Measurements from ENCODE around the gene CSF1R. TPM values are rescaled to one million over a fixed set of nuclear protein-coding genes. Genes with fewer than 3 reads are reported as not detected.

Gene CSF1R
- total and polyA plus RNA-seq, 2 of the 8 experiments (the other 6 are each of a cell fraction or from before 2014, with no cell fraction given), result 0.12 TPM; not detected in 1

DNA sequence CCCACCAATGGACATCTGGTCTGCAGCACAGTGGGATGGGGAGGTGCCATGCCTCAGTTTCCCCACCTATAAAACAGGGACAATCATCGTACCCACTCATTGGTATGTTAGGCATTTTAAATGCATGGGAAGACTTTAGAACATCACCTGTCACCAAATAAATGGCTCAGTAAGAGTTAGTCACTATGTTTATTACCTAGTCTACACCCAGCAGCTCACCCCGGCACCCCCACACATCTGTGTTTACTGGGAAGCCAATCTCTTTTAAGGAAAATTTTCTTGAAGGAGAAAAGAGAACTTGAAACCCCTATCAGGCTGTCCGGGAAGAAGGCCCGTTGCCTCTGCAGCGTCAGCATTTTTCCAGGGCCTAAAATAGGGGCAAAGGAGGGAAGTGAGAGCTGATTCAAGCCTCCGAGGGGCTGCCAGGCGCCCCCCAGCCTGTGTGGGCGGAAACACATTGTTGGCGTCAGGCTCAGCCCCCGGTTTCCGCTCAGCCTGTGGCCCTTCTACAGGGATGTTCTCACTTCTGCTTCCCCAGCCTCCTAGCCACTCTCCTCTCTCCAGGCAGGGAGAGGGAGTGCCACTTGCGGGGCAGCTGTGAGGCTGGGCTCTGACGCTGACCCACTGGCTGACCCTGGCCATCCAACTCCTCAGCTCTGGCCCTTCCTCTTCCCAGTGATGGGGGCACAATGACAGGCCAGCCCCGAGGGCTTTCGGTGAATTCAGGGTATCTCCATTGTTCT lies 4.6 kb downstream of the CSF1R start:
- H2BK5ac ChIP-seq (ENCODE audit: low read depth, low read length), result no peak overlapping the region
- no peak overlapping the region for H2AK5ac ChIP-seq (ENCODE audit: low read depth, low read length)
- WGBS, 2 experiments (ENCODE audit: extremely low coverage in 1 of 2, insufficient coverage in 1 of 2, insufficient read length in 1 of 2, insufficient replicate concordance in 2 of 2, low coverage in 1 of 2, low lambda C conversion rate in 2 of 2, missing lambda C conversion rate in 1 of 2), result 54% methylated on average over 15 of the region's 15 CpGs; no CpG with 5 or more reads in 1 of the 2 experiments
- no peak overlapping the region for H2BK120ac ChIP-seq (replicated peaks; ENCODE audit: low read depth, low read length)
- no peak overlapping the region for H3K18ac ChIP-seq (ENCODE audit: extremely low read depth, low read length)
- TF ChIP-seq MAFK (IDR thresholded peaks at IDR 0.05; ENCODE audit: low read depth, low read length) (peak; percentile 25; the same call in 1 of the 2 replicates), POU5F1 (IDR thresholded peaks at IDR 0.05; ENCODE audit: low read depth, low read length) (no peak)
- ChIA-PET CTCF (ENCODE audit: partially characterized antibody) (interaction anchor here (0.6 to 2.5 kb wide), 9 partner anchors 9 to 305 kb away, joined by 3 to 12 read pairs (median 4); no protein-coding TSS in a partner anchor), POLR2A (ENCODE audit: partially characterized antibody) (no interaction called here)
- no peak overlapping the region for H4K5ac ChIP-seq (ENCODE audit: insufficient read length, low read depth, low read length)
- no peaks in the 10 kb centered on the region for H3K79me1 ChIP-seq (ENCODE audit: low read depth, low read length)
- H3K56ac ChIP-seq (replicated peaks; ENCODE audit: insufficient read length, low read depth, low read length), result no peak overlapping the region
- H3K14ac ChIP-seq (ENCODE audit: insufficient read length), result no peak overlapping the region
- H3K23me2 ChIP-seq (ENCODE audit: low read depth, low read length), result no peaks in the 10 kb centered on the region; the same call in 1 of the 2 replicates
- H3K4me2 ChIP-seq (ENCODE audit: insufficient read depth in 1 of 2, low read depth in 2 of 2, low read length in 2 of 2), result no peak overlapping the region
- H4K8ac ChIP-seq (ENCODE audit: extremely low read depth, insufficient read depth, low read length), result peak overlapping the region; percentile 37; the same call in 1 of the 2 replicates
- H3K9me3 ChIP-seq (ENCODE audit: insufficient read depth in 2 of 2, low read depth in 1 of 2, low read length in 1 of 2), result no peaks in the 10 kb centered on the region
- H3K36me3 ChIP-seq (ENCODE audit: control insufficient read depth in 2 of 4, insufficient read depth in 4 of 4, low read length in 3 of 4), result no peaks in the 10 kb centered on the region
- H3K4me3 ChIP-seq (ENCODE audit: extremely low read depth in 1 of 4, insufficient read depth in 2 of 4, low read depth in 3 of 4, low read length in 4 of 4), result no peak overlapping the region
- H3K23ac ChIP-seq (ENCODE audit: insufficient read length), result no peak overlapping the region
- H3K4ac ChIP-seq (replicated peaks; ENCODE audit: insufficient read length, low read depth, low read length), result no peak overlapping the region
- no peak overlapping the region for H2BK15ac ChIP-seq (ENCODE audit: low read length)
- no peak overlapping the region for H3K27ac ChIP-seq (ENCODE audit: low read depth, low read length)
- H3K27me3 ChIP-seq (replicated peaks in 1 of 4; ENCODE audit: control insufficient read depth in 3 of 4, extremely low read depth in 1 of 4, insufficient read depth in 3 of 4, low read length in 3 of 4), result no peaks in the 10 kb centered on the region; a peak in 1 of 7 replicates
- no peaks in the 10 kb centered on the region for H3K79me2 ChIP-seq (ENCODE audit: control insufficient read depth in 1 of 2, insufficient read depth in 2 of 2, low read length in 2 of 2)
- no peak overlapping the region for H4K91ac ChIP-seq (replicated peaks; ENCODE audit: insufficient read length, low read length)
- FAIRE-seq, result no peak
- H2BK20ac ChIP-seq (ENCODE audit: low read length), result no peak overlapping the region
- DNase-seq (ENCODE audit: low read depth in 1 of 2, low spot score in 2 of 2), result no peak
- no peak overlapping the region for H3K9ac ChIP-seq (replicated peaks in 1 of 4; ENCODE audit: extremely low read depth in 1 of 4, low read depth in 3 of 4, low read length in 3 of 4)
- no peaks in the 10 kb centered on the region for H4K20me1 ChIP-seq (replicated peaks in 1 of 2; ENCODE audit: control insufficient read depth in 1 of 2, insufficient read depth in 2 of 2, low read length in 2 of 2)
- H3K4me1 ChIP-seq (replicated peaks in 1 of 4; ENCODE audit: control insufficient read depth in 3 of 4, insufficient read depth in 4 of 4, low read length in 3 of 4), result peaks cover 0 to 6% (median 1%) of the 10 kb centered on the region in 4 experiments; a peak in 5 of 7 replicates
- peak overlapping the region; percentile 75 for H2AFZ ChIP-seq (ENCODE audit: low read length)
- H2BK12ac ChIP-seq (ENCODE audit: low read depth, low read length), result peak overlapping the region; percentile 43; the same call in 1 of the 2 replicates
